Activated B cell treated with CpG ODN at 0.5 μM for 24 hours (primary cell): ENCODE data around the gene CDSN. TPM values are rescaled to one million over a fixed set of nuclear protein-coding genes. Genes with fewer than 3 reads are reported as not detected.
"Not testable (repeated sequence)": the region's sequence is repeated elsewhere in the genome, so short reads cannot be mapped to it uniquely, and the experiment has no call there.

Source experiments
- ATAC-seq: fragments of 200-7000 bp; cut with Tn5 transposase; one replicate; pipeline ENCODE4 v1.10.0; 2021; ENCODE audit warnings: low read depth, mild to moderate bottlenecking, moderate library complexity
- CTCF ChIA-PET: fragments of 350-600 bp; sonication (Branson Sonifier 250); formaldehyde crosslinking; loops from one replicate; lab custom pipeline; 2021; ENCODE audit warnings: antibody characterized with exemption; lab: Charles Lee
- POLR2A ChIA-PET: fragments of 350-600 bp; sonication (Branson Sonifier 250); formaldehyde crosslinking; loops from one replicate; lab custom pipeline; 2021; ENCODE audit warnings: antibody characterized with exemption; lab: Charles Lee
- DNase-seq: peaks from one replicate; pipeline ENCODE4 v3.0.0; 2022
- H3K27ac Mint-ChIP-seq: one replicate; pipeline ENCODE4 v1.8.0; 2020; ENCODE audit warnings: mixed read lengths
- H3K27me3 Mint-ChIP-seq: one replicate; pipeline ENCODE4 v1.8.0; 2021; ENCODE audit warnings: mixed read lengths
- H3K36me3 Mint-ChIP-seq: one replicate; pipeline ENCODE4 v1.8.0; 2021; ENCODE audit warnings: low read depth, mixed read lengths
- H3K4me1 Mint-ChIP-seq: one replicate; pipeline ENCODE4 v1.8.0; 2021; ENCODE audit warnings: mixed read lengths
- H3K4me3 Mint-ChIP-seq: one replicate; pipeline ENCODE4 v1.8.0; 2020; ENCODE audit warnings: mild to moderate bottlenecking, mixed read lengths
- H3K9me3 Mint-ChIP-seq: one replicate; pipeline ENCODE4 v1.8.0; 2020; ENCODE audit warnings: mixed read lengths
- CTCF ChIP-seq: fragments of 200-600 bp; IDR thresholded peaks from one replicate; pipeline ENCODE4 v1.8.0; 2022; ENCODE audit warnings: antibody characterized with exemption, mild to moderate bottlenecking
- intact Hi-C: fragments of 100-400 bp; cut with micrococcal nuclease; formaldehyde crosslinking; loops from one replicate; pipeline ENCODE4 v1.15.1; 2024
- total RNA-seq: library from RNA; stranded (reverse); gene quantifications from 2 replicates; pipeline ENCODE4 v1.2.3, GENCODE V29; 2022

CDSN gene
- not detected in 2 replicates for total RNA-seq

- Mint-ChIP-seq H3K27ac (no peak within 1 kb of the TSS), H3K27me3 (peaks cover 16% of the 10 kb centered on the region), H3K9me3 (no peaks in the 10 kb centered on the region), H3K4me1 (peaks cover 3% of the 10 kb centered on the region), H3K4me3 (no peak within 1 kb of the TSS), H3K36me3 (no peaks in the 10 kb centered on the region)
- DNase-seq (no peak), ATAC-seq (no peak)
- ChIA-PET POLR2A (no interaction called here), CTCF (no interaction called here)
- intact Hi-C loops: no loop called here
- no peak for TF ChIP-seq CTCF
Observed at GRCh38 chr6:31120151-31120915, at the start of gene CDSN. CDSN (minus strand) TSS chr6:31120446; CDS start chr6:31120419, 27 bp downstream.

- Mint-ChIP-seq H3K27me3 (no peaks in the 10 kb centered on the region), H3K9me3 (no peaks in the 10 kb centered on the region), H3K4me1 (peaks cover 11% of the 10 kb centered on the region), H3K4me3 (no peak overlapping the region), H3K27ac (no peak overlapping the region), H3K36me3 (no peaks in the 10 kb centered on the region)
- DNase-seq (no peak), ATAC-seq (no peak)
- POLR2A ChIA-PET: no interaction called here
- CTCF ChIA-PET: no interaction called here
- intact Hi-C loops: no loop called here
- TF ChIP-seq CTCF: no peak
Observed at GRCh38 chr6:31169123-31169857, 49.0 kb upstream of the CDSN start.

GRCh38 chr6:31168606-31169005 is 48.4 kb upstream of the CDSN start:
- no peak for TF ChIP-seq CTCF
- Mint-ChIP-seq H3K4me3 (no peak overlapping the region), H3K36me3 (no peaks in the 10 kb centered on the region), H3K9me3 (no peaks in the 10 kb centered on the region), H3K27me3 (no peaks in the 10 kb centered on the region), H3K4me1 (peaks cover 17% of the 10 kb centered on the region), H3K27ac (no peak overlapping the region)
- intact Hi-C loops: no loop called here
- ChIA-PET POLR2A (no interaction called here), CTCF (no interaction called here)
- ATAC-seq: no peak
- DNase-seq: no peak

- Mint-ChIP-seq H3K4me3 (no peak overlapping the region), H3K27me3 (no peaks in the 10 kb centered on the region), H3K27ac (peak overlapping the region; percentile 89), H3K36me3 (peaks cover 6% of the 10 kb centered on the region), H3K4me1 (peaks cover 24% of the 10 kb centered on the region), H3K9me3 (no peaks in the 10 kb centered on the region)
- ChIA-PET POLR2A (interaction anchor here (1.2 to 2.4 kb wide), 3 partner anchors 18 to 21 kb away, joined by 3 to 7 read pairs (median 5); no protein-coding TSS in a partner anchor), CTCF (interaction anchor here (1.4 kb wide), 1 partner anchor 201 kb away, joined by 7 read pairs; no protein-coding TSS in a partner anchor)
- intact Hi-C loops: no loop called here
- TF ChIP-seq CTCF: no peak
- no peak for DNase-seq
- ATAC-seq: no peak
Observed at GRCh38 chr6:31165986-31166385, 45.7 kb upstream of the CDSN start.

GRCh38 chr6:31165064-31165832 is 45.0 kb upstream of the CDSN start:
- ChIA-PET POLR2A (interaction anchor here (1.0 to 2.4 kb wide), 7 partner anchors 19 to 143 kb away, joined by 3 to 8 read pairs (median 5); no protein-coding TSS in a partner anchor), CTCF (interaction anchor here (1.4 to 2.2 kb wide), 2 partner anchors 27 to 201 kb away, joined by 6 to 7 read pairs; no protein-coding TSS in a partner anchor)
- Mint-ChIP-seq H3K27ac (peak overlapping the region; percentile 89), H3K4me3 (peak overlapping the region; percentile 53), H3K4me1 (peaks cover 24% of the 10 kb centered on the region)
- H3K27me3 Mint-ChIP-seq, H3K36me3 Mint-ChIP-seq, H3K9me3 Mint-ChIP-seq, intact Hi-C loops: not testable (repeated sequence)
- DNase-seq: peak; percentile 26
- peak; percentile 88 for ATAC-seq

- H3K27me3 Mint-ChIP-seq, H3K36me3 Mint-ChIP-seq, intact Hi-C loops, ATAC-seq, DNase-seq, H3K9me3 Mint-ChIP-seq: not testable (repeated sequence)
- Mint-ChIP-seq H3K4me3 (peak overlapping the region; percentile 53), H3K27ac (peak overlapping the region; percentile 89), H3K4me1 (peaks cover 29% of the 10 kb centered on the region)
- ChIA-PET POLR2A (interaction anchor here (0.6 to 2.4 kb wide), 9 partner anchors 20 to 550 kb away, joined by 3 to 8 read pairs (median 4); no protein-coding TSS in a partner anchor), CTCF (interaction anchor here (1.4 to 2.2 kb wide), 2 partner anchors 27 to 202 kb away, joined by 6 to 7 read pairs; no protein-coding TSS in a partner anchor)
Observed at GRCh38 chr6:31164475-31165063, 44.3 kb upstream of the CDSN start.
